OCI-LY1 (cell line): ENCODE data around the gene TSEN34.
"Not testable (repeated sequence)": the region's sequence is repeated elsewhere in the genome, so short reads cannot be mapped to it uniquely, and the experiment has no call there.

Experiments
- H2AFZ ChIP-seq: fragments of 200-600 bp; sonication (generic), shearing (Covaris generic); 2 replicates; pipeline ENCODE4 v1.6.0; 2014; ENCODE audit warnings: antibody characterized with exemption, mild to moderate bottlenecking, low read length
- H3F3A ChIP-seq: fragments of 200-600 bp; sonication (generic), shearing (Covaris generic); 2 replicates; pipeline ENCODE4 v1.6.0; 2014; ENCODE audit warnings: mild to moderate bottlenecking, antibody characterized with exemption, low read length, moderate library complexity; ENCODE audit not compliant: insufficient read depth
- H3K27ac ChIP-seq: fragments of 200-600 bp; sonication (generic); 2 replicates; pipeline ENCODE4 v1.5.1; 2014; ENCODE audit warnings: low read length, mixed run types, mild to moderate bottlenecking, low read depth; ENCODE audit not compliant: poor library complexity, severe bottlenecking
- H3K27me3 ChIP-seq: fragments of 200-600 bp; sonication (generic); 2 replicates; pipeline ENCODE4 v1.6.0; 2014; ENCODE audit warnings: antibody characterized with exemption, mild to moderate bottlenecking, low read length, moderate library complexity; ENCODE audit not compliant: insufficient read depth
- H3K36me3 ChIP-seq: fragments of 200-600 bp; sonication (generic); 2 replicates; pipeline ENCODE4 v1.6.1; 2014; ENCODE audit warnings: mild to moderate bottlenecking, antibody characterized with exemption, low read length, moderate library complexity, mixed read lengths; ENCODE audit not compliant: insufficient read depth
- H3K4me1 ChIP-seq: fragments of 200-600 bp; sonication (generic); 2 replicates; pipeline ENCODE4 v1.5.1; 2014; ENCODE audit warnings: mild to moderate bottlenecking, low read length, moderate library complexity; ENCODE audit not compliant: insufficient read depth, severe bottlenecking
- H3K4me2 ChIP-seq: fragments of 200-600 bp; sonication (generic), shearing (Covaris generic); 2 replicates; pipeline ENCODE4 v1.6.1; 2014; ENCODE audit warnings: low read length
- H3K4me3 ChIP-seq: fragments of 200-600 bp; sonication (generic); 2 replicates; pipeline ENCODE4 v1.5.1; 2014; ENCODE audit warnings: low read length, low read depth, mild to moderate bottlenecking, mixed read lengths; ENCODE audit not compliant: poor library complexity, severe bottlenecking
- H3K79me2 ChIP-seq: fragments of 200-600 bp; shearing (Covaris generic); 2 replicates; pipeline ENCODE4 v1.6.1; 2016; ENCODE audit warnings: mixed run types, low read length, mixed read lengths; ENCODE audit not compliant: insufficient read depth
- H3K9ac ChIP-seq: fragments of 200-600 bp; sonication (generic), shearing (Covaris generic); 2 replicates; pipeline ENCODE4 v1.6.1; 2014; ENCODE audit warnings: mild to moderate bottlenecking, low read length, mixed read lengths
- H3K9me2 ChIP-seq: fragments of 200-600 bp; sonication (generic), shearing (Covaris generic); 2 replicates; pipeline ENCODE4 v1.6.1; 2014; ENCODE audit warnings: low read depth, mild to moderate bottlenecking, low read length, mixed read lengths
- H3K9me3 ChIP-seq: fragments of 200-600 bp; shearing (Covaris generic); 2 replicates; pipeline ENCODE4 v1.6.1; 2014; ENCODE audit warnings: low read length, mixed read lengths
- H4K20me1 ChIP-seq: fragments of 200-600 bp; sonication (generic), shearing (Covaris generic); 2 replicates; pipeline ENCODE4 v1.6.0; 2016; ENCODE audit warnings: mild to moderate bottlenecking, low read length; ENCODE audit not compliant: insufficient read depth
- CTCF ChIP-seq: fragments of 200-600 bp; sonication (generic), shearing (Covaris generic); IDR thresholded peaks from 2 replicates; pipeline ENCODE4 v1.5.1; 2017; ENCODE audit warnings: mild to moderate bottlenecking, antibody characterized with exemption, low read length, moderate library complexity, mixed read lengths
- EZH2 ChIP-seq: fragments of 200-600 bp; sonication (generic), shearing (Covaris generic); IDR thresholded peaks from 2 replicates; pipeline ENCODE4 v1.8.0; 2017; ENCODE audit warnings: borderline replicate concordance, mixed run types, mild to moderate bottlenecking, antibody characterized with exemption, low read length, moderate library complexity, mixed read lengths

The TSEN34 gene

GRCh38 chr19:54216869-54217268 lies 25.8 kb downstream of the TSEN34 start:
- Histone ChIP-seq H3K36me3 (peaks cover 47% of the 10 kb centered on the region), H3K79me2 (no peaks in the 10 kb centered on the region), H3K9me2 (no peaks in the 10 kb centered on the region), H2AFZ (no peak overlapping the region), H3K27ac (no peak overlapping the region), H3K4me1 (no peaks in the 10 kb centered on the region), H3K9me3 (no peaks in the 10 kb centered on the region), H3K27me3 (no peaks in the 10 kb centered on the region), H3K4me3 (no peak overlapping the region), H3F3A (no peaks in the 10 kb centered on the region), H3K4me2 (no peak overlapping the region), H4K20me1 (no peaks in the 10 kb centered on the region), H3K9ac (no peak overlapping the region)
- no peak for TF ChIP-seq EZH2
- no peak for TF ChIP-seq CTCF

- not testable (repeated sequence) for H3K9me3 ChIP-seq, H3K4me1 ChIP-seq, H3K4me3 ChIP-seq, H2AFZ ChIP-seq, H4K20me1 ChIP-seq, H3K9me2 ChIP-seq, H3K79me2 ChIP-seq, H3K27me3 ChIP-seq, H3F3A ChIP-seq, H3K27ac ChIP-seq, H3K4me2 ChIP-seq, H3K9ac ChIP-seq
- H3K36me3 ChIP-seq: peaks cover 41% of the 10 kb centered on the region
Observed at GRCh38 chr19:54217517-54218247, 26.6 kb downstream of the TSEN34 start.

- Histone ChIP-seq H3K4me3 (no peak overlapping the region), H3K4me2 (no peak overlapping the region), H4K20me1 (no peaks in the 10 kb centered on the region), H3K9ac (no peak overlapping the region), H3K4me1 (no peaks in the 10 kb centered on the region), H2AFZ (no peak overlapping the region), H3K27me3 (no peaks in the 10 kb centered on the region), H3K36me3 (peaks cover 35% of the 10 kb centered on the region), H3K79me2 (no peaks in the 10 kb centered on the region), H3F3A (no peaks in the 10 kb centered on the region), H3K9me2 (no peaks in the 10 kb centered on the region), H3K27ac (no peak overlapping the region), H3K9me3 (no peaks in the 10 kb centered on the region)
- TF ChIP-seq EZH2 (no peak), CTCF (no peak)
Observed at GRCh38 chr19:54218259-54218658, 27.2 kb downstream of the TSEN34 start.
